Large intestine (tissue), 3 donors: ENCODE results near the gene RBPJL. TPM values are rescaled to one million over a fixed set of nuclear protein-coding genes. Genes with fewer than 3 reads are reported as not detected.

ENCODE experiments used
- DNase-seq, 2 donors: peaks; one replicate each; pipeline versions ENCODE4 v3.0.0 to v3.0.0-alpha.2; 2013
- H3K27ac ChIP-seq: one replicate; pipeline ENCODE4 v1.5.1; 2013; ENCODE audit warnings: low read length
- H3K27me3 ChIP-seq: 2 replicates; pipeline ENCODE4 v1.6.1; 2013; ENCODE audit warnings: low read length; ENCODE audit not compliant: control insufficient read depth, insufficient read depth
- H3K36me3 ChIP-seq: 2 replicates; pipeline ENCODE4 v1.6.1; 2013; ENCODE audit warnings: low read length; ENCODE audit not compliant: control insufficient read depth, insufficient read depth
- H3K4me1 ChIP-seq: one replicate; pipeline ENCODE4 v1.6.1; 2013; ENCODE audit warnings: low read length; ENCODE audit not compliant: control insufficient read depth, insufficient read depth
- H3K4me3 ChIP-seq: one replicate; pipeline ENCODE4 v1.5.1; 2013; ENCODE audit warnings: low read length
- H3K9me3 ChIP-seq: one replicate; pipeline ENCODE4 v1.6.1; 2013; ENCODE audit warnings: mild to moderate bottlenecking, low read depth, low read length, moderate library complexity; ENCODE audit not compliant: control insufficient read depth
- WGBS: methylation state at CpG from one replicate; pipeline ENCODE4 v1.1.5; 2013; ENCODE audit warnings: low lambda C conversion rate; ENCODE audit not compliant: insufficient coverage; 5-methylcytosine and 5-hydroxymethylcytosine counted together
- polyA plus RNA-seq: library from polyadenylated mRNA; unstranded; fragments of 120-200 nt; gene quantifications from one replicate; pipeline ENCODE4 v1.2.1, GENCODE V29; 2013

Gene RBPJL
- polyA plus RNA-seq, 1 donor, result not detected

GRCh38 chr20:45307076-45307640, 518 bp downstream of the RBPJL start:
- H3K4me3 ChIP-seq, result no peak overlapping the region
- DNase-seq, result no peak
- H3K27ac ChIP-seq, result no peak overlapping the region
- H3K36me3 ChIP-seq, result no peaks in the 10 kb centered on the region
- WGBS, result no CpG with 5 or more reads among the region's 16 CpGs
- no peaks in the 10 kb centered on the region for H3K4me1 ChIP-seq
- H3K9me3 ChIP-seq, result peaks cover 4% of the 10 kb centered on the region
- H3K27me3 ChIP-seq, result peaks cover 84% of the 10 kb centered on the region

GRCh38 chr20:45308117-45308778, 1.6 kb downstream of the RBPJL start, which contains the start of gene MATN4:
Gene MATN4, minus strand, starts transcription at chr20:45308299. Its CDS starts 2,717 bp downstream, at chr20:45305582.
- WGBS, result no CpG with 5 or more reads among the region's 20 CpGs
- Histone ChIP-seq H3K4me1 (no peaks in the 10 kb centered on the region), H3K27me3 (peaks cover 89% of the 10 kb centered on the region), H3K4me3 (no peak within 1 kb of the TSS), H3K36me3 (no peaks in the 10 kb centered on the region), H3K27ac (no peak within 1 kb of the TSS), H3K9me3 (peaks cover 6% of the 10 kb centered on the region)
- no peak for DNase-seq

GRCh38 chr20:45309075-45309474, 2.4 kb downstream of the RBPJL start:
- no peak overlapping the region for H3K4me3 ChIP-seq
- H3K4me1 ChIP-seq, result no peaks in the 10 kb centered on the region
- H3K36me3 ChIP-seq, result no peaks in the 10 kb centered on the region
- peaks cover 6% of the 10 kb centered on the region for H3K9me3 ChIP-seq
- H3K27ac ChIP-seq, result no peak overlapping the region
- no CpG with 5 or more reads among the region's 3 CpGs for WGBS
- H3K27me3 ChIP-seq, result peaks cover 88% of the 10 kb centered on the region
- DNase-seq, result no peak

- DNase-seq, result peak; percentile 37 to 41
- no peaks in the 10 kb centered on the region for H3K4me1 ChIP-seq
- H3K4me3 ChIP-seq, result no peak overlapping the region
- H3K27ac ChIP-seq, result no peak overlapping the region
- no peaks in the 10 kb centered on the region for H3K36me3 ChIP-seq
- peaks cover 82% of the 10 kb centered on the region for H3K27me3 ChIP-seq
- no CpG with 5 or more reads among the region's 45 CpGs for WGBS
- peaks cover 6% of the 10 kb centered on the region for H3K9me3 ChIP-seq
Measured at GRCh38 chr20:45311589-45312211, 5.1 kb downstream of the RBPJL start.

GRCh38 chr20:45312241-45312640, 5.6 kb downstream of the RBPJL start:
- WGBS, result no CpG with 5 or more reads among the region's 21 CpGs
- peaks cover 8% of the 10 kb centered on the region for H3K9me3 ChIP-seq
- H3K4me1 ChIP-seq, result no peaks in the 10 kb centered on the region
- peaks cover 82% of the 10 kb centered on the region for H3K27me3 ChIP-seq
- no peak overlapping the region for H3K4me3 ChIP-seq
- no peaks in the 10 kb centered on the region for H3K36me3 ChIP-seq
- H3K27ac ChIP-seq, result no peak overlapping the region
- no peak for DNase-seq

- no peaks in the 10 kb centered on the region for H3K4me1 ChIP-seq
- DNase-seq, result no peak
Measured at GRCh38 chr20:45313065-45313695, 6.5 kb downstream of the RBPJL start.

GRCh38 chr20:45313943-45314342, 7.3 kb downstream of the RBPJL start:
- no peak overlapping the region for H3K4me3 ChIP-seq

More at GRCh38 chr20:45313065-45313695, 6.5 kb downstream of the RBPJL start:
- WGBS, result 75% methylated on average over 2 of the region's 8 CpGs
- Histone ChIP-seq H3K36me3 (no peaks in the 10 kb centered on the region), H3K9me3 (peaks cover 8% of the 10 kb centered on the region), H3K27ac (no peak overlapping the region), H3K4me3 (no peak overlapping the region), H3K27me3 (peaks cover 82% of the 10 kb centered on the region)

GRCh38 chr20:45315672-45316071, 9.0 kb downstream of the RBPJL start:
- H3K27ac ChIP-seq, result no peak overlapping the region
- no peak for DNase-seq
- no peak overlapping the region for H3K4me3 ChIP-seq
- H3K27me3 ChIP-seq, result peaks cover 74% of the 10 kb centered on the region
- H3K4me1 ChIP-seq, result peaks cover 3% of the 10 kb centered on the region
- H3K36me3 ChIP-seq, result no peaks in the 10 kb centered on the region
- peaks cover 8% of the 10 kb centered on the region for H3K9me3 ChIP-seq
- 95% methylated on average over 4 of the region's 4 CpGs for WGBS

More at GRCh38 chr20:45313943-45314342, 7.3 kb downstream of the RBPJL start:
- Histone ChIP-seq H3K4me1 (no peaks in the 10 kb centered on the region), H3K36me3 (no peaks in the 10 kb centered on the region), H3K27ac (no peak overlapping the region), H3K27me3 (peaks cover 82% of the 10 kb centered on the region), H3K9me3 (peaks cover 8% of the 10 kb centered on the region)
- WGBS, result no CpG with 5 or more reads among the region's 11 CpGs
- DNase-seq, result no peak

GRCh38 chr20:45316150-45317080, 9.8 kb downstream of the RBPJL start:
- DNase-seq, result no peak
- H3K27me3 ChIP-seq, result peaks cover 66% of the 10 kb centered on the region
- peaks cover 3% of the 10 kb centered on the region for H3K4me1 ChIP-seq
- H3K27ac ChIP-seq, result no peak overlapping the region
- H3K9me3 ChIP-seq, result peaks cover 8% of the 10 kb centered on the region
- no CpG with 5 or more reads among the region's 71 CpGs for WGBS
- H3K36me3 ChIP-seq, result no peaks in the 10 kb centered on the region
- H3K4me3 ChIP-seq, result no peak overlapping the region
